ENCODE data around the gene CENPX.
"Not testable (repeated sequence)": the region's sequence is repeated elsewhere in the genome, so short reads cannot be mapped to it uniquely, and the experiment has no call there.

Gene CENPX

GRCh38 chr17:82039695-82040299 lies 17.1 kb upstream of the CENPX start:
- DNase-seq (ENCODE audit: low read depth in 2 of 2), result no peak

DNA sequence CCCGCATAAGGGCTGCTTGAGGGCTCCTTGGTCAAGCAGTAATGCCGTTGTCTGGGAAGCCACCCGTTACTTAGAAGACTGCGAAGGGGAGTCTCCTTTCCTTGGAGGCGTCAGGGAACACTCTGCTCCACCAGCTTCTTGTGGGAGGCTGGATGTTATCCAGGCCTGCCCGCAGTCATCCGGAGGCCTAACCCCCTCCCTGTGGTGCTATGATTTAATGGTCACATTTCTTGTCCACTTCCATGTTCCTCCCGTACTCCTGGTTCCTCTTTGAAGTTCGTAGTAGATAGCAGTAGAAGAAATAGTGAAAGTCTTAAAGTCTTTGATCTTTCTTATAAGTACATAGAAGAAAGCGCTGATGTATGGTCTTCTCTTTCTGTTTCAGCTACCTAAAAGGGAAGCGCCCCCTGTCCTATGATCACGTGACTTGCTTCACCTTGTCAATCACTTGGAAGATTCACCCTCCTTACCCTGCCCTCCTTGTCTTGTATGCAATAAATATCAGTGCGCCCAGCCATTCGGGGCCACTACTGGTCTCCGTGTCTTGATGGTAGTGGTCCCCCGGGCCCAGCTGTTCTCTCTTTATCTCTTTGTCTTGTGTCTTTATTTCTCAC lies 16.2 kb upstream of the CENPX start:
- not testable (repeated sequence) for DNase-seq (ENCODE audit: low read depth in 2 of 2)

DNA sequence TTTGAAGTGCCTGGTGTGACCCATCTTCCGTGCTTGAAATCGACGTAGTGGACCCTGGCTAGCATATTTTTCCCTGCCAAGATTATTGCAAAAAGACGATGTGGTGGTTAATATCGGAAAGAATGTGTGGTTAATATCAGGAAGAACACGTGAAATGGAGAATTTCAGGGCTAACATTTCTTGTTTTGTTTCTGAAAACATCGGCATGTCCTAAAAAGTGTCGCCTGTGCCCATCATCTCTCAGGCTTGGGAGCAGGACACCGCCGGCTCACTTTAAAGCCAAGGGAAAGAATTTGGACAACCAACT lies 15.2 kb upstream of the CENPX start:
- no peak for DNase-seq (ENCODE audit: low read depth in 2 of 2)

- DNase-seq (ENCODE audit: low read depth in 2 of 2), result peak; percentile 82 to 97
Observed at GRCh38 chr17:82037092-82037888, 14.6 kb upstream of the CENPX start, which contains the start of gene DCXR. TSS of gene DCXR (minus strand) at chr17:82037697. CDS start at chr17:82037682, 15 bp downstream.

GRCh38 chr17:82036634-82037091 lies 14.0 kb upstream of the CENPX start:
- DNase-seq (ENCODE audit: low read depth in 2 of 2), result no peak

DNA sequence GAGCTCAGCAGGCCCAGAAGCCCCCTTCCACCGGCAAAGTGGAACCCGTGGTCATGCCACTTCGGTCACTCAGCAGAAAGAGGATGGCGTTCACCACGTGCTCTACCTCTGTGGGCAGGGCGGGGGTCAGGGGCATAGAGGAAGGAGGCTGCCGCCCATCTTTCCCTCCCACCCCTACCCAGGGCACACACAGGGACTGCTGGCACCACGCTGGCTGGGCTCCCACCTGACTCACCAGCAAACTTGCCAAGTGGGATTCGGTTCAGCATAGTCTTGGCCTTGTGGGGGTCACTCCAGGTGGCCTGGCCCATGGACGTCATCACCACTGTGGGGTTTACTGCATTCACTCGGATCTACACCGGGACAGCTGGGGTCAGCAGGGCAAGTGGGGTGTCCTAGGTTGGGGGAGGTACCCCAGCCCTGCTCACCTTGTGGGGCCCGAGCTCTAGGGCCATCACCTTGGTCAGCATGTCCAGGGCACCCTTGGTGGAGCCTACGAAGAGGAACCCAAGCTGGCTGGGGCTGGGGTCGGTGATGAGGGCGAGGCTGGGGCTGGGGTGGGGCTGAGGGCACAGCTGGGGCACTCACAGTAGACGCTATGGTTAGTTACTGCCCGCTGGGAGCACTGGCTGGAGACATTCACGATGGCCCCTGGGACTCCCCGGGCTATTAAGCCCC lies 13.4 kb upstream of the CENPX start:
- no peak for DNase-seq (ENCODE audit: low read depth in 2 of 2)

DNA sequence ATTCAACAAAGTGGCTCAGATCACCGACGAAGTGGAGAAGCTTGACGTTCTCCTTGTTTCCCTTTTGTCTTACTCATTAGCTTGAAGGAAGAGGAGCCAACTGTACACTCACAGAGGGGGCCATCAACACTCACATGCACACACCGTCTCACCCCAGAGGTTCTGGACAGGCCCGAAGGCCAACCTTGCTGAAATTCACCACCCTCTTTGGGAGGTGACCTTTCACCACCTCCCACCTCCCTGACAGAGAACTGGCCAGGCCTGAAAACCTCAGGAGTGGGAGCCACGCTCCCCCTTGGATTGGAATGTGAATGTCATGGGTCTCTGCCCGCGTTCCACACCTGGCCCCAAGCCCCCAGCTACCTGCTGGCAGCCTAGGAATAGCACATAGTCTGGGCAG lies 12.8 kb upstream of the CENPX start:
- no peak for DNase-seq (ENCODE audit: low read depth in 2 of 2)

- no peak for DNase-seq (ENCODE audit: low read depth in 2 of 2)
Observed at GRCh38 chr17:82034371-82035011, 11.8 kb upstream of the CENPX start.

DNA sequence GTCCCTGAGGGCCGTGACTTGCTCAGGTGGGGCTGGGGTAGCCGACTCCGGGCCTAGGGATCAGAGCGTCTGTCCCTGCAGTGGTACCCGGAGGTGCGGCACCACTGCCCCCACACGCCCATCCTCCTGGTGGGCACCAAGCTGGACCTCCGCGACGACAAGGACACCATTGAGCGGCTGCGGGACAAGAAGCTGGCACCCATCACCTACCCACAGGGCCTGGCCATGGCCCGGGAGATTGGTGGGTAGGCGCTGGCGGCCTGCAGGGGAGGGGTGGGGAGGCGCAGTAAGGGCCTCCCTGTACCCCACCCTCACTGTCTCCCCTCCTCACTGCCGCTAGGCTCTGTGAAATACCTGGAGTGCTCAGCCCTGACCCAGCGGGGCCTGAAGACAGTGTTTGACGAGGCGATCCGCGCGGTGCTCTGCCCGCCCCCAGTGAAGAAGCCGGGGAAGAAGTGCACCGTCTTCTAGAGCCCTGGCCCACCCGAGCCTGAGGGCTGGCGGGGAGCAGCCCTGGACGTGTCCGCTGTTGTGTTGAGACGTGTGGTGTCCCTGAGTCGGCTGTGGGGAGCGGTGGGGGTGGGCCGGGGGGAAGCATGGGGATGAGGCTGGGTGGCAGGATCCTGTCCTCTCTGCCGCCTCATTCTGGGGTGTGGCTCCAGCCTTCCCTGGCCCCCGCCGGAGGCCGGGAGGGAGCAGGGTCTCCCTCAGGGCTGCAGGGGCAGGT lies 10.8 kb upstream of the CENPX start:
- no peak for DNase-seq (ENCODE audit: low read depth in 2 of 2)

GRCh38 chr17:82031885-82032627 lies 9.4 kb upstream of the CENPX start:
- DNase-seq (ENCODE audit: low read depth in 2 of 2), result peak in 1 of 2 experiments; percentile 40

DNA sequence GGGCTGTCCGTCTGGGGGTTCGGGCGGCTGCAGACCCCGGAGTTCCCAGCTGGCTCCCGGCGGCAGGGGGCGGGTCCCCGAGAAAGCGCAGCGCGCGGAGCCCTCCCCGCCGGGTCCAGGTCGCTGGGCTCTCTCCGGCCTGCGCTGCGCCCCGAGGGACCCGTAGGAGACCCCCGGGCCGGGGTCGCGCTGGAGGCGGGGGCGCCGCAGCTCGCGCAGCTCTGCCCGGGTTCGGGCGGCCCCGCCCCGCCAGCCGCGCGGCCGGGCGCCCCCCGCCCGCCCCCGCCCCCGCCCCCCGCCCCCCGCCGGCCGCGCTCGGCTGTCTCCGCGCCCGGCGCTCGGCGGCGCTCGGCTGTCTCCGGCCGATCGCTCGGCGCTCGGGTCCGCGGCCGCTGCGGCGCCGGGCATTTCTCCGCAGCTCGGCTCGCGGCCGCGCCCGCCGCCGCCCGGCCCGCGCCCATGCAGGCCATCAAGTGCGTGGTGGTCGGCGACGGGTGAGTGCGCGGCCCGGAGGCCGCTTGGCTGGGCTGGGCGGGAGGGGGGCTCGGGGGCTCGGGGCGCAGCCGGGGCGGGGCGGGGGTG lies 8.7 kb upstream of the CENPX start, which contains the start of gene RAC3:
TSS of gene RAC3 (plus strand) at position 376 of the 582 bp plus-strand sequence. CDS start at position 460, 84 bp downstream.
- no peak for DNase-seq (ENCODE audit: low read depth in 2 of 2)

DNA sequence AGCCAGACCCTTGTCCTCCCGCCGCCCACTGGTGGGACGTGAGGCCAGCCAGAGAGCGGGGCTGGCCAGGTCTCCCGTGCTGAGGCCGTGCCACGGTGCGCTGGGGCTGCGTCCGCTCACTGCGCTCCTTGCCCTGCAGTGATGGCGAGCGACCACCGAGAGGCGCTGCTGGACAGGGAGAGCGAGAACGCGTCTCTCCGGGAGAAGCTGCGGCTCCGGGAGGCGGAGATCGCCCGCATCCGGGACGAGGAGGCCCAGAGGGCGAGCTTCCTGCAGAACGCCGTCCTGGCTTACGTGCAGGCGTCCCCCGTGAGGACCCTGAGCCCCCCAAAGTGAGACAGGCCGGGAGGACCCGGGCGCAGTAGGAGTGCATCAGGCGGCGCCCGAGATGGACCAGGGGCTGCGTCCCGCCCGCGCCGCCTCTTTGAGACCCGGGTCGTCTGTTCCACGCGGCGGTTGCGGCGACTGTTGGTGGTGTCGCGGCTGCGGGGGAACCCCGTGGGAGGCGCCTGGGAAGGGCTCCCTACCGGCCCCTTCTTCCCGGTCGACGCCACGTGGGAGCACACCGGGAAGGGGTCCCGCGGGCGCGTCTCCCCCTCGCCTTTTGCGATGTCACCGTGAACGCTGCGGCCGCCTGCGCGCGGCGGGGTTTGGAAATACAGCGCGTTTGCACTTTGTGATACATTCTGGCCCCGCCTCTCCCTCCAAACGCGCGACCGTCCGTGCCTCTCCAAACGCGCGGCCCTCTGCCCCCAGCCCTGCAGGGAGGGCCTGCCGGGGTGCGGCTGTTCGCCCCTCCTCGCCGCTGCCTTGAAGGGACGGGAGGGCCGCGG lies 8.0 kb upstream of the CENPX start:
- peak; percentile 61 to 80 for DNase-seq (ENCODE audit: low read depth in 2 of 2)

- DNase-seq (ENCODE audit: low read depth in 2 of 2), result no peak
Observed at GRCh38 chr17:82029990-82030469, 7.4 kb upstream of the CENPX start.

- no peak for DNase-seq (ENCODE audit: low read depth in 2 of 2)
Observed at GRCh38 chr17:82029391-82029790, 6.7 kb upstream of the CENPX start.

- DNase-seq (ENCODE audit: low read depth in 2 of 2), result no peak
Observed at GRCh38 chr17:82028966-82029365, 6.3 kb upstream of the CENPX start.

DNA sequence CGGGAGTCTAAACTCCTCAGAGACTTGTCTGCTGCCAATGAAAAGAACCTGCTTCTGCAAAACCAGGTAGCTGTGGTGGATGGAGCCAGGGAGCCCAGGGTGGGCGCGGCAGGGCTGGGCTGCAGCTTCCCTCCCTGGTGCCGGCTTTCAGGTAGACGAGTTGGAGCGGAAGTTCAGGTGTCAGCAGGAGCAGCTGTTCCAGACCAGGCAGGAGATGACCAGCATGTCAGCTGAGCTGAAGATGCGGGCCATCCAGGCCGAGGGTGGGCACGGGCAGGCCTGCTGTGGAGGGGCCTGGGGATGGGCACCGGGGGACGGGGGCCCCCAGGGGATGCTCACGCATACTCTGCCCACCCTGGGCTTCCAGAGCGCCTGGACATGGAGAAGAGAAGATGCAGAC lies 5.6 kb upstream of the CENPX start:
- DNase-seq (ENCODE audit: low read depth in 2 of 2), result no peak

GRCh38 chr17:82025401-82026107 lies 2.9 kb upstream of the CENPX start:
- DNase-seq (ENCODE audit: low read depth in 2 of 2), result no peak

- no peak for DNase-seq (ENCODE audit: low read depth in 2 of 2)
Observed at GRCh38 chr17:82024859-82025258, 2.2 kb upstream of the CENPX start.

All from stimulated activated CD4-positive, alpha-beta T cell treated with anti-CD3 and anti-CD28 coated beads, Interleukin-12 subunit alpha, Interleukin-12 subunit beta, amount 100 ng/mL, for 24 hours (primary cell).